ENCODE data around the gene PIP5K1C. TPM values are rescaled to one million over a fixed set of nuclear protein-coding genes. Genes with fewer than 3 reads are reported as not detected.

The PIP5K1C gene
- total and polyA plus RNA-seq, 9 of the 15 experiments (the other 6 are each of a cell fraction or from before 2014, with no cell fraction given), result 0.38 to 22.1 (median 4.1) TPM

DNA sequence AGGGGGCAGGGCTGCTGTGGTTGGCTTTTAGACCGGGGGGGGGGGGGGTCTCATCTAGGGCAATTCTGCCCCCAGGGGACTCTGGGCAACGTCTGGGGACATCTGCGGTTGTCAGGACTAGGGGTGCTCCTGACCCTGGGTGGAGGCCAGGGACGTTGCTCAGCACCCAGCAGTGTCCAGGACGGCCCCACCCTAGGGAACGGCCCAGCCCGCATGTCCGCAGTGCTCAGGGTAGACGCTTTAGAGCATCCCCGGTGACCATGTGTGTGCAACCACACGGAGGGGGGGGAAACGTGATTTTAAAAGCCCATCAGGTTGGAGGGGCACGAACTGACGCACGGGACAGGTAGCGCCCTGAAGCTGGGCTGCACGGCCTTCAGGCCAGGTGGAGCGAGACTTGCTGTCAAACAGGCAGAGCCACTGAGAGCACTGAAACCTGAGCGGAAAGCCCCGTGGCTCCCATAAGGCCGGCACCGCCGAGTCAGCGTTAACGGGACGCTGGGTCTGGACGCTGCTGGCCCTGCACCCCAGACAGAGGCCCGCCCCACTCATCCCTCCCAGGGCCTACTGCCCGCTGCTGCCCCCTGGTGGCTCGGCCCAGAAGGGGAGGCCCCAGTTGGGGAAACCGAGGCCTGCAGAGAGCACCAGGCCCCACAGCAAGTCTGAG, 82.0 kb downstream of the PIP5K1C start (continued):
- TF ChIP-seq FOXK1 (CRISPR knock-in tag; IDR thresholded peaks at IDR 0.05; ENCODE audit: borderline replicate concordance), result no peak
- peak; percentile 36; the same call in 1 of the 2 replicates for TF ChIP-seq NBN (IDR thresholded peaks at IDR 0.05; ENCODE audit: low read depth)
- no peak for TF ChIP-seq ZNF551 (CRISPR knock-in tag; IDR thresholded peaks at IDR 0.05)
- TF ChIP-seq, protein P1, sequence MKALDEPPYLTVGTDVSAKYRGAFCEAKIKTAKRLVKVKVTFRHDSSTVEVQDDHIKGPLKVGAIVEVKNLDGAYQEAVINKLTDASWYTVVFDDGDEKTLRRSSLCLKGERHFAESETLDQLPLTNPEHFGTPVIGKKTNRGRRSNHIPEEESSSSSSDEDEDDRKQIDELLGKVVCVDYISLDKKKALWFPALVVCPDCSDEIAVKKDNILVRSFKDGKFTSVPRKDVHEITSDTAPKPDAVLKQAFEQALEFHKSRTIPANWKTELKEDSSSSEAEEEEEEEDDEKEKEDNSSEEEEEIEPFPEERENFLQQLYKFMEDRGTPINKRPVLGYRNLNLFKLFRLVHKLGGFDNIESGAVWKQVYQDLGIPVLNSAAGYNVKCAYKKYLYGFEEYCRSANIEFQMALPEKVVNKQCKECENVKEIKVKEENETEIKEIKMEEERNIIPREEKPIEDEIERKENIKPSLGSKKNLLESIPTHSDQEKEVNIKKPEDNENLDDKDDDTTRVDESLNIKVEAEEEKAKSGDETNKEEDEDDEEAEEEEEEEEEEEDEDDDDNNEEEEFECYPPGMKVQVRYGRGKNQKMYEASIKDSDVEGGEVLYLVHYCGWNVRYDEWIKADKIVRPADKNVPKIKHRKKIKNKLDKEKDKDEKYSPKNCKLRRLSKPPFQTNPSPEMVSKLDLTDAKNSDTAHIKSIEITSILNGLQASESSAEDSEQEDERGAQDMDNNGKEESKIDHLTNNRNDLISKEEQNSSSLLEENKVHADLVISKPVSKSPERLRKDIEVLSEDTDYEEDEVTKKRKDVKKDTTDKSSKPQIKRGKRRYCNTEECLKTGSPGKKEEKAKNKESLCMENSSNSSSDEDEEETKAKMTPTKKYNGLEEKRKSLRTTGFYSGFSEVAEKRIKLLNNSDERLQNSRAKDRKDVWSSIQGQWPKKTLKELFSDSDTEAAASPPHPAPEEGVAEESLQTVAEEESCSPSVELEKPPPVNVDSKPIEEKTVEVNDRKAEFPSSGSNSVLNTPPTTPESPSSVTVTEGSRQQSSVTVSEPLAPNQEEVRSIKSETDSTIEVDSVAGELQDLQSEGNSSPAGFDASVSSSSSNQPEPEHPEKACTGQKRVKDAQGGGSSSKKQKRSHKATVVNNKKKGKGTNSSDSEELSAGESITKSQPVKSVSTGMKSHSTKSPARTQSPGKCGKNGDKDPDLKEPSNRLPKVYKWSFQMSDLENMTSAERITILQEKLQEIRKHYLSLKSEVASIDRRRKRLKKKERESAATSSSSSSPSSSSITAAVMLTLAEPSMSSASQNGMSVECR (CRISPR knock-in tag; IDR thresholded peaks at IDR 0.05), result peak; percentile 63
- TF ChIP-seq, protein P2, sequence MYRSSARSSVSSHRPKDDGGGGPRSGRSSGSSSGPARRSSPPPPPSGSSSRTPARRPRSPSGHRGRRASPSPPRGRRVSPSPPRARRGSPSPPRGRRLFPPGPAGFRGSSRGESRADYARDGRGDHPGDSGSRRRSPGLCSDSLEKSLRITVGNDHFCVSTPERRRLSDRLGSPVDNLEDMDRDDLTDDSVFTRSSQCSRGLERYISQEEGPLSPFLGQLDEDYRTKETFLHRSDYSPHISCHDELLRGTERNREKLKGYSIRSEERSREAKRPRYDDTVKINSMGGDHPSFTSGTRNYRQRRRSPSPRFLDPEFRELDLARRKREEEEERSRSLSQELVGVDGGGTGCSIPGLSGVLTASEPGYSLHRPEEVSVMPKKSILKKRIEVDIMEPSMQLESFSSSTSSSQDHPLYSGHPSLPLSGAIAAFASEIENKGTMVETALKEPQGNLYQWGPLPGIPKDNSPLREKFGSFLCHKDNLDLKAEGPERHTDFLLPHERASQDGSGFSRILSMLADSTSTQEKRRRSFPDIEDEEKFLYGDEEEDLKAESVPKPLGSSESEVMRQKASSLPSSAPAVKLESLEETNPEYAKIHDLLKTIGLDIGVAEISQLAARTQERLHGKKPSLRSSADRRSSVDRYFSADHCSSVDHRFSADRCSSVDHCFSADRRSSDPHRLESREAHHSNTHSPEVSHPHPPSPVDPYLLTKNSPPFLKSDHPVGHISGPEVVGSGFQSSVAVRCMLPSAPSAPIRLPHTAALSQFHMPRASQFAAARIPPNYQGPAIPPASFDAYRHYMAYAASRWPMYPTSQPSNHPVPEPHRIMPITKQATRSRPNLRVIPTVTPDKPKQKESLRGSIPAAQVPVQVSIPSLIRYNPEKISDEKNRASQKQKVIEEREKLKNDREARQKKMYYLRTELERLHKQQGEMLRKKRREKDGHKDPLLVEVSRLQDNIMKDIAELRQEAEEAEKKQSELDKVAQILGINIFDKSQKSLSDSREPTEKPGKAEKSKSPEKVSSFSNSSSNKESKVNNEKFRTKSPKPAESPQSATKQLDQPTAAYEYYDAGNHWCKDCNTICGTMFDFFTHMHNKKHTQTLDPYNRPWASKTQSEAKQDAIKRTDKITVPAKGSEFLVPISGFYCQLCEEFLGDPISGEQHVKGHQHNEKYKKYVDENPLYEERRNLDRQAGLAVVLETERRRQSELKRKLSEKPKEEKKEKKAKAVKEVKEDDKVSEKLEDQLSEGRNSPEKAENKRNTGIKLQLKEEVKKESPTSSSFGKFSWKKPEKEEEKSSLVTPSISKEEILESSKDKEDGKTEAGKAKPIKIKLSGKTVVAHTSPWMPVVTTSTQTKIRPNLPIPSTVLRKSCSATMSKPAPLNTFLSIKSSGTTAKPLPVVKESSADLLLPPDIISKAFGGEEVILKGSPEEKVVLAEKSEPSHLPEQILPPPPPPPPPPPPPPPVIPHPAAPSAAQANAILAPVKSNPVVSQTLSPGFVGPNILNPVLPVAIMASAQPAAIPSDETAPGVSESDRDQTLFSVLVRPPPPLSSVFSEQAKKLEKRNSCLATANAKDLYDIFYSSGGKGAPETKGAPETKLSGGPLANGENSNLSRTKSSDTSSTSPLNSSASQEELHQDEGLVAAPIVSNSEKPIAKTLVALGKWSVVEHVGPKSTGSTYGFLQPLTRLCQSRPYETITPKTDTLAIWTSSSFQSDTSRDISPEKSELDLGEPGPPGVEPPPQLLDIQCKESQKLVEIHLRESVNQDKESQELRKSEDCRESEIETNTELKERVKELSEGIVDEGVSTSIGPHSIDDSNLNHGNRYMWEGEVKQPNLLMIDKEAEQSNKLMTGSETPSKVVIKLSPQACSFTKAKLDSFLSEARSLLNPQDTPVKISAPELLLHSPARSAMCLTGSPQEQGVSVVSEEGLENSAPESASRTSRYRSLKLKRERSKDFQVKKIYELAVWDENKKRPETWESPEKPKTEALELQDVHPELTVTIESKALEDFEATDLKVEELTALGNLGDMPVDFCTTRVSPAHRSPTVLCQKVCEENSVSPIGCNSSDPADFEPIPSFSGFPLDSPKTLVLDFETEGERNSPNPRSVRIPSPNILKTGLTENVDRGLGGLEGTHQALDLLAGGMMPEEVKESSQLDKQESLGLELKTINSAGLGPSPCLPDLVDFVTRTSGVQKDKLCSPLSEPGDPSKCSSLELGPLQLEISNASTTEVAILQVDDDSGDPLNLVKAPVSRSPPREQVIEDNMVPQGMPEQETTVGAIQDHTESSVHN (IDR thresholded peaks at IDR 0.05; ENCODE audit: borderline replicate concordance in 1 of 2, low read depth in 1 of 2), result no peak
- TF ChIP-seq NR1H2 (CRISPR knock-in tag; IDR thresholded peaks at IDR 0.05), result no peak
- TF ChIP-seq, protein P3, sequence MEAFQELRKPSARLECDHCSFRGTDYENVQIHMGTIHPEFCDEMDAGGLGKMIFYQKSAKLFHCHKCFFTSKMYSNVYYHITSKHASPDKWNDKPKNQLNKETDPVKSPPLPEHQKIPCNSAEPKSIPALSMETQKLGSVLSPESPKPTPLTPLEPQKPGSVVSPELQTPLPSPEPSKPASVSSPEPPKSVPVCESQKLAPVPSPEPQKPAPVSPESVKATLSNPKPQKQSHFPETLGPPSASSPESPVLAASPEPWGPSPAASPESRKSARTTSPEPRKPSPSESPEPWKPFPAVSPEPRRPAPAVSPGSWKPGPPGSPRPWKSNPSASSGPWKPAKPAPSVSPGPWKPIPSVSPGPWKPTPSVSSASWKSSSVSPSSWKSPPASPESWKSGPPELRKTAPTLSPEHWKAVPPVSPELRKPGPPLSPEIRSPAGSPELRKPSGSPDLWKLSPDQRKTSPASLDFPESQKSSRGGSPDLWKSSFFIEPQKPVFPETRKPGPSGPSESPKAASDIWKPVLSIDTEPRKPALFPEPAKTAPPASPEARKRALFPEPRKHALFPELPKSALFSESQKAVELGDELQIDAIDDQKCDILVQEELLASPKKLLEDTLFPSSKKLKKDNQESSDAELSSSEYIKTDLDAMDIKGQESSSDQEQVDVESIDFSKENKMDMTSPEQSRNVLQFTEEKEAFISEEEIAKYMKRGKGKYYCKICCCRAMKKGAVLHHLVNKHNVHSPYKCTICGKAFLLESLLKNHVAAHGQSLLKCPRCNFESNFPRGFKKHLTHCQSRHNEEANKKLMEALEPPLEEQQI (IDR thresholded peaks at IDR 0.05), result no peak
- no peak for TF ChIP-seq CBFA2T2 (conservative IDR thresholded peaks at IDR 0.05)
